ENCODE data around the gene EPC2.
"Not testable (repeated sequence)": the region's sequence is repeated elsewhere in the genome, so short reads cannot be mapped to it uniquely, and the experiment has no call there.

Gene EPC2

DNA sequence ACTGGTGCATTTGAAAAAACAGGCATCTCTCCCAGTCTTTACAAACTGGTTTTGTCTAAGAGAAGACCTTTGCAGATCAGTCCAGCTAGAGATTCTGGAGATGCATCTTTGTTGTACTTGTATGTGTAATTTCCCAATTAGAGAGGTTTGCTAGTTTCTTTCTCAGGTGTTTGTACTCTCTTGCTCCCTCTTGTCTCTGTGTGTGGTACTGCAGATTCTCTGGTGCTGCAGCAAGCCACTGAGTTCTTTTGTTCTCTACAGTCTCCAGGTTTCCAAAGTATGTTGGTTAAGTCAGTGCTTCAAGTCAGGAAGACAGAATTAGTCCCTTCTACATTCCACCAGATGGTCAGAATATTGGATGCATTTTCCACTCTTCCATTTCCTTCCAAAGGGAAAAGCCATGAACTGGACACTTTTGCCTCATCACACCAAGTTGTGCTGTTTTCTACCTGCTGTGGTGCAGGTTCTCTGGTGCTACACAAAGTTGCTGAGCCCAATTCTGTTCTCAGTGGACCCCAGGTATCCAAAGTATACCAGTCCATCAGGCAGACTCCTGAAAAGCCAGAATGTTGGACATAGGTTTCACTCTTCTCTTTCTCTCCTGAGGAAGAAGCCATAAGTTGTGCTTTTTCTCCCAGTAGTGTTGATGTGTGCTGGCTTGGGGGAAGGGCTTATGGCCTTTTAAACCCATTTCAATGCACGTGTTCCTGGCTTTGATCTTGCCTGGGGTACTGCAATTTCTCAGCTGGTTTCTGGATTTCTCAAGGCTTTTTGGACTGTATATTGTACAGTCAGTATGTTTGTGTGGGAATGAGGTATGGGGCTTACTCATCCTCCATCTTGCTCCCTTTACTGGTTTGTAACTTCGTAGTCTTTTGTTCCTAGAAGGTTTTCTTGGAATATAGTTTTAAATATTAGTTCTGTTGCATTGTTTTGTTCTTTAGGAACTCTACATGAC, 29.8 kb downstream of the EPC2 start:
- DNase-seq (ENCODE audit: low read depth in 3 of 3), result peak in 2 of 3 experiments; percentile 5 to 6

DNA sequence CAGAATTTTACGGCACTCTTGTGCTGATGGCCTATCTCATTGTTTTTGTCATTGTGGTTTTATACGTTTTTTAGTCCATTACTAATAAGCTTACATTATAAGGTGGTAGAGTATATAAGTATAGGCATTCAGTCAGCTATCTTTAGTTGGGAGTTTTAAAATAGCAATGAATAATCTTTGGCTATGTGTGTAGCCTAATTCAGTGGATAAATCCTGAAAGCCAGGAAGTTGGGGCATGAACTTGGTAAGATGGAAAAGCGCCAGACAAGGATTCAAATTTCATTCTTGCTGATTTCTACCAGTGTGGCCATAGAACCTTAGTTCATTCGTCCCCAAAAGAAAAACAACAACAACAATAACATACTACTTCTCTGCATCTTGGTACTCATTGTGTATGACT, 31.2 kb downstream of the EPC2 start:
- DNase-seq (ENCODE audit: low read depth in 3 of 3), result no peak

DNA sequence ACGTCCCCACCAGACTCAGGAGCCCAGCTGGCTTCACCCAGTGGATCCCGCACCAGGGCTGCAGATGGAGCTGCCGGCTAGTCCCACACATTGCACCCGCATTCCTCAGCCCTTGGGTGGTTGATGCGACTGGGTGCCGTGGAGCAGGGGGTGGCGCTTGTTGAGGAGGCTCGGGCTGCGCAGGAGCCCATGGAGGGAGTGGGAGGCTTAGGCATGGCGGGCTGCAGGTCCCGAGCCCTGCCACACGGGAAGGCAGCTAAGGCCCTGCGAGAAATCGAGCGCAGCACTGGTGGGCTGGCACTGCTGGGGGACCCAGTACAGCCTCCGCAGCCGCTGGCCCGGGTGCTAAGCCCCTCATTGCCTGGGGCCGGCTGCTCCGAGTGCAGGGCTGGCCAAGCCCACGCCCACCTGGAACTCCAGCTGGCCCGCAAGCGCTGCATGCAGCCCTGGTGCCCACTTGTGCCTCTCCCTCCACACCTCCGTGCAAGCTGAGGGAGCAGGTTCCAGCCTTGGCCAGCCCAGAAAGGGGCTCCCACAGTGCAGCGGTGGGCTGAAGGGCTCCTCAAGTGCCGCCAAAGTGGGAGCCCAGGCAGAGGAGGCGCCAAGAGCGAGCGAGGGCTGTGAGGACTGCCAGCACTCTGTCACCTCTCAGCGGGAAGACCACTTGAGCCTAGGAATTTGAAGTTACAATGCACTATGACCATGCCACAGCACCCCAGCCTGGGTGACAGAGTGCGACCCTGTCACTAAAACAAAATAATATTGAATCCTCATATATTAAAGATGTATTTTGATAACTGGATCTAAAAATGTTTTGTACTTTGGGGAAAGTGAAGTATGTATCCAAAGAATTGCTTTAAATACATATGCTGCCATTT, 34.0 kb downstream of the EPC2 start:
- DNase-seq (ENCODE audit: low read depth in 3 of 3), result not testable (repeated sequence)

DNA sequence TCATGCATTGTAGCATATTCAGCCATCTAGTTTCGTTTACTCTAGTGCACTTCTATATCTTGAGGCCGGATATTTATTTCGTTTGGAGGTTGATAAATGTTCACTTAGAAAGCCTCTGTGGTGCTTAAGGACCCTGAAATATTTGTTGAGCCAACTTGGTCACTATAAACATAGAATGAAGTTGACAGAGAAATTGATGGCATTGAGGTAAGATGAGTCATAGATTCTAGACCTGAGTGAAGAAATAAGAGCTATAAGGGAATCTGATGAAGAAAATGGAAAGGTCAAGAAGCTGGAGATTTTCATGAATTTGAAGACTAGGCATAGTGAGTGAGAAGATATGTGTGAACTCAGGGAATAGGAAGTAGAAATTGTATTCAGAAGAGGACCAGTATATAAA, 35.9 kb downstream of the EPC2 start:
- no peak for DNase-seq (ENCODE audit: low read depth in 3 of 3)

GRCh38 chr2:148681443-148681842, 36.9 kb downstream of the EPC2 start:
- no peak for DNase-seq (ENCODE audit: low read depth in 3 of 3)

- DNase-seq (ENCODE audit: low read depth in 3 of 3), result not testable (repeated sequence)
Observed at GRCh38 chr2:148681862-148682261, 37.3 kb downstream of the EPC2 start.

DNA sequence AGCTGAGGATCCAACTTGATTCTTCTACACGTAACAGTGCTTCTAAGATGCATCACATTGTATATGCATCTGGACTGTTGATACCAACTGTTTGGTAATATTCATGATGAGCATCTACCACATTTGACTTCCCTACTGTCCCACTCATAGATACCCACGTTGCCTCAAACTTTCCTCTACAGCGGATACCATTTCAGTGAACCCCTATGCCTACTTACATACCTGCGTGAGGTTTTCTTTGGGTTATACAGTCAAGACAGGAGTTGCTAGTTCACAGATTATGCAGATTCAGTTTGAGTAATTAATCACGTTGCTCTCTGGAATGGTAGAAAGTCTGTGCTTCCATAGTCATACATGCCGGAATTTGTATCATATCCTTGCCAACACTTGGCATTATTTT, 40.0 kb downstream of the EPC2 start:
- no peak for DNase-seq (ENCODE audit: low read depth in 3 of 3)

GRCh38 chr2:148687543-148687942, 43.0 kb downstream of the EPC2 start:
- DNase-seq (ENCODE audit: low read depth in 3 of 3), result no peak

DNA sequence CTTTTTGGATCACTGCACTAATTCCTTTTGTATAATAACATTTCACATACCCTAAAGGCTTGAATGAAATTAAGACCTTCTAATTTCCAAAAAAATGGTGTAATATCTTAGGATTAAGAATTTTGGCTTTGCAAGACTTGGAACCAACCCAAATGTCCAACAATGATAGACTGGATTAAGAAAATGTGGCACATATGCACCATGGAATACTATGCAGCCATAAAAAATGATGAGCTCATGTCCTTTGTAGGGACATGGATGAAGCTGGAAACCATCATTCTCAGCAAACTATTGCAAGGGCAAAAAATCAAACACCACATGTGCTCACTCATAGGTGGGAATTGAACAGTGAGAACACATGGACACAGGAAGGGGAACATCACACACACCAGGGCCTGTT, 43.5 kb downstream of the EPC2 start:
- not testable (repeated sequence) for DNase-seq (ENCODE audit: low read depth in 3 of 3)

DNA sequence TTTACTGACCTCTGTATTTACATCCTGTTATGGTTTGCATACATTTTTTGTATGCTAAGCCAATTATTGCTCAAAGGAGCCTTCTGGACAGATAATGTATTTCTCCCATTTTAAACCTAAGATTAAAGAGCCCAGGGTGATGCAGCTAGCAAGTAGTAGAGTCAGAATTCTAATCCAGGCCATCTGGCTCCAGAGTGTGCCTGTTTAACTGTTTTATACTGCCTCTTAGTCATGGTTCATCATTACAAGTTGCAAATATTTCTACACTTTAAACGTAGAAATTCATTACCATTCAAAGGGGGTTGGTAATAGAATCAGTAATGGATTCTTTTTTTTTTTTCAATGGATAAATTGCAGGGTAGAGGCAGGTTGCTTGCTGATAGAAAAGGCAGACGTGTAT, 52.4 kb downstream of the EPC2 start:
- DNase-seq (ENCODE audit: low read depth in 3 of 3), result no peak

GRCh38 chr2:148699830-148700229, 55.3 kb downstream of the EPC2 start:
- DNase-seq (ENCODE audit: low read depth in 3 of 3), result no peak

DNA sequence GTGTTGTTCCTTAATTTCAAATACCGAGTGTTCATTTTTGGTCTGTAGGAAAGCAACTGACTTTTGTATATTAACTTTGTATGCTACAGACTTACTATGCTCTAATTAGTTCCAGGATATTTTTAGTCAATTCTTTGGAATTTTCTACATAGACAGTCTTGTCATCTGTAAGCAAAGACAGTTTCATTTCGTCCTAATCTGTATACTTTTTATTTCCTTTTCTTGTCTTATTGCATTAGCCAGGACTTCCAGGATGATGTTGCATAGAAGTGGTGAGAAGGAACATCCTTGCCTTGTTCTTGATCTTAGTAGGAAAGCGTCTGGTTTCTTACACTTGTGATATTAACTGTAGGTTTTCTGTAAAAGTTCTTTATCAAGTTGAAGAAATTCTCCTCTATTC, 56.5 kb downstream of the EPC2 start:
- DNase-seq (ENCODE audit: low read depth in 3 of 3), result no peak

- no peak for DNase-seq (ENCODE audit: low read depth in 3 of 3)
Observed at GRCh38 chr2:148701877-148702276, 57.3 kb downstream of the EPC2 start.

GRCh38 chr2:148702475-148702874, 57.9 kb downstream of the EPC2 start:
- no peak for DNase-seq (ENCODE audit: low read depth in 3 of 3)

GRCh38 chr2:148704247-148704646, 59.7 kb downstream of the EPC2 start:
- DNase-seq (ENCODE audit: low read depth in 3 of 3), result no peak

DNA sequence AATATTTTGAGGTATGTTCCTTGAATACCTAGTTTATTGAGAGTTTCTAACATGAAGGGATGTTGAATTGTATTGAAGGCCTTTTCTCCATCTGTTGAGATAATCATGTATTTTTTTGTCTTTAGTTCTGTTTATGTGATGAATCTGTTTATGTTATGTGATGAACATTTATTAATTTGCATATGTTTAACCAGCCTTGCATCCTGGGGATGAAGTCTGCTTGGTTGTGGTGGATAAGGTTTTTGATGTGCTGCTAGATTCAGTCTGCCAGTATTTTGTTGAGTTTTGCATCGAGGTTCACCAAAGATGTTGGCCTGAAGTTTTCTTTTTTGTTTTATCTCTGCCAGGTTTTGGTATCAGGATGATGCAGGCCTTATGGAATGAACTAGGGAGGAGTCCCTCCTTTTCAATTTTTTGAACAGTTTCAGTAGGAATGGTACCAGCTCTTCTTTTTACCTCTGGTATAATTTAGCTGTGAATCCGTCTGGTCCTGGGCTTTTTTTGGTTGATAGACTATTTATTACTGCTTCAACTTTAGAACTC, 71.9 kb downstream of the EPC2 start:
- DNase-seq (ENCODE audit: low read depth in 3 of 3), result no peak

DNA sequence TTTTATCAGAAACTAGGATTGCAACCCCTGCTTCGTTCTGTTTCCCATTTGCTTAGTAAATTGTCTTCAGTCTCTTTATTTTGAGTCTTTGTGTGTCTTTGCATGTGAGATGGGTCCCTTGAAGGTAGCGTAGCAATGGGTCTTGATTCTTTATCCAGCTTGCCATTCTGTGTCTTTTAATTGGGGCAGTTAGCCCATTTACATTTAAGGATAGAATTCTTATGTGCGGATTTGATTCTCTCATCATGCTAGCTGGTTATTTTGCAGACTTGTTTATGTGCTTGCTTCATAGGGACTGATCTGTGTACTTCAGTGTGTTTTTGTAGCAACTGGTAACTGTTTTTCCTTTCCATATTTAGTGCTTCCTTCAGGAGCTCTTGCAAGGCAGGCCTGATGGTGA, 73.5 kb downstream of the EPC2 start:
- no peak for DNase-seq (ENCODE audit: low read depth in 3 of 3)

DNA sequence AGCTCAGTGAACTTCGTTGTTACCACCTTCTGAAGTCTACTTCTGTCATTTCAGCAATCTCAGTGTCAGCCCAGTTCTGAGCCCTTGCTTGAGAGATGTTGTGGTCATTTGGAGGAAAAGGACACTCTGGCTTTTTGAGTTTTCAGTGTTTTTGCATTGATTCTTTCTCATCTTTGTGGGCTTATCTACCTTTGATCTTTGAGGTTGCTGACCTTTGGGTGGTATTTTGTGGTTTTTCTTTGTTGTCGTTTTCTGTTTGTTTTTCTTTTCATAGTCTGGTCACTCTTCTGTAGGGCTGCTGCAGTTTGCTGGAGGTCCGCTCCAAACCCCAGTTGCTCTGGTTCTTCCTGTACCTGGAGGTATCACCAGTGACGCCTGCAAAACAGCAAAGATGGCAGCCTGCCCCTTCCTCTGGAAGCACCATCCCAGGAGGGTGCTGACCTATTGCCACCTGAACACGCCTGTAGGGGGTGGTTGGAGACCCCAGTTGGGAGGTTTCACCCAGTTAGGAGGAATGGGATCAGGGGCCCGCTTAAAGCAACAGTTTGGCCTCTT, 74.7 kb downstream of the EPC2 start:
- no peak for DNase-seq (ENCODE audit: low read depth in 3 of 3)

- no peak for DNase-seq (ENCODE audit: low read depth in 3 of 3)
Observed at GRCh38 chr2:148719941-148720436, 75.4 kb downstream of the EPC2 start.

GRCh38 chr2:148720501-148721001, 76.0 kb downstream of the EPC2 start:
- peak in 1 of 3 experiments; percentile 5 for DNase-seq (ENCODE audit: low read depth in 3 of 3)

DNA sequence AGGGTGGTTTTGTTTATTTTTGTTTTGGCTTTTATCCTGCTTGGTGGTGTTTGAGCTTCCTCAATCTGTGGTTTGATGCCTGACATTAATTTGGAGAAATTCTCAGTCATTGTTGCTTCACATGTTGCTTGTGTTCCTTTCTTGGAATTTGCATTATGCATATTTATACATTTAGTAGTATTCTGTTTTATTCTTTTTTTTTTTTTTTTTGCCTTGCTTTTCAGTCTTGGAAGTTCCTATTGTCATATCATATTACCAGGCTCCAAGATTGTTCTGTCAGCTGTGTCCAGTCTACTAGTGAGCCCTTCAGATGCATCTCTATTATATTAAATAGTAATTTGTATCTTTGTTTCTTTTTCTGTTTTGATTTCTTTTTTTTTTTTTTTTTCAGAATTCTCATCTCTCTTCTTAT, 77.0 kb downstream of the EPC2 start:
- no peak for DNase-seq (ENCODE audit: low read depth in 3 of 3)

All from stimulated activated CD4-positive, alpha-beta T cell treated with anti-CD3 and anti-CD28 coated beads, TNF-alpha, amount 100 ng/mL, for 24 hours (primary cell).